H9 (cell line): Measurements from ENCODE around the gene CPNE2. TPM values are rescaled to one million over a fixed set of nuclear protein-coding genes. Genes with fewer than 3 reads are reported as not detected.

Experiments
- DNase-seq: peaks from one replicate; pipeline ENCODE4 v3.0.0-alpha.2; 2017
- H2AFZ ChIP-seq: one replicate; pipeline ENCODE4 v1.6.1; 2013; ENCODE audit warnings: mild to moderate bottlenecking, low read length, control low read depth, moderate library complexity
- H2AK5ac ChIP-seq: 2 replicates; pipeline ENCODE4 v1.6.1; 2013; ENCODE audit warnings: low read length, control low read depth, mixed read lengths; ENCODE audit not compliant: insufficient read length
- H2BK120ac ChIP-seq: one replicate; pipeline ENCODE4 v1.6.1; 2013; ENCODE audit warnings: low read depth, mild to moderate bottlenecking, low read length, control low read depth, inconsistent platforms; ENCODE audit not compliant: poor library complexity, severe bottlenecking
- H2BK12ac ChIP-seq: 2 replicates; pipeline ENCODE4 v1.6.1; 2013; ENCODE audit warnings: low read length, control low read depth, mixed read lengths, low read depth; ENCODE audit not compliant: insufficient read length
- H2BK15ac ChIP-seq: 2 replicates; pipeline ENCODE4 v1.6.1; 2013; ENCODE audit warnings: low read depth, low read length, control low read depth
- H2BK20ac ChIP-seq: one replicate; pipeline ENCODE4 v1.6.1; 2013; ENCODE audit warnings: low read depth, mild to moderate bottlenecking, low read length, control low read depth, inconsistent platforms; ENCODE audit not compliant: poor library complexity, severe bottlenecking
- H2BK5ac ChIP-seq: 2 replicates; pipeline ENCODE4 v1.6.1; 2013; ENCODE audit warnings: low read length, control low read depth, mixed read lengths; ENCODE audit not compliant: insufficient read length
- H3K14ac ChIP-seq: 2 replicates; pipeline ENCODE4 v1.6.1; 2013; ENCODE audit warnings: low read length, control low read depth; ENCODE audit not compliant: insufficient read depth
- H3K18ac ChIP-seq: 2 replicates; pipeline ENCODE4 v1.6.1; 2013; ENCODE audit warnings: low read depth, mild to moderate bottlenecking, mixed read lengths, low read length, control low read depth; ENCODE audit not compliant: insufficient read length
- H3K23ac ChIP-seq: 2 replicates; pipeline ENCODE4 v1.6.1; 2013; ENCODE audit warnings: low read length, control low read depth, mixed read lengths, low read depth; ENCODE audit not compliant: insufficient read length
- H3K23me2 ChIP-seq: 2 replicates; pipeline ENCODE4 v1.6.1; 2013; ENCODE audit warnings: low read depth, mild to moderate bottlenecking, mixed read lengths, low read length, control low read depth; ENCODE audit not compliant: insufficient read length, poor library complexity, severe bottlenecking
- H3K27ac ChIP-seq: 2 replicates; pipeline ENCODE4 v1.5.1; 2013; ENCODE audit warnings: low read length, control low read depth, mixed read lengths, low read depth; ENCODE audit not compliant: insufficient read length
- H3K27me3 ChIP-seq: 2 replicates; pipeline ENCODE4 v1.6.1; 2013; ENCODE audit warnings: low read length, control low read depth, inconsistent platforms; ENCODE audit not compliant: insufficient read depth
- H3K4ac ChIP-seq: 2 replicates; pipeline ENCODE4 v1.6.1; 2013; ENCODE audit warnings: low read depth, mild to moderate bottlenecking, control low read depth, inconsistent platforms, low read length, moderate library complexity
- H3K4me1 ChIP-seq: 2 replicates; pipeline ENCODE4 v1.6.1; 2013; ENCODE audit warnings: low read length, control low read depth, inconsistent platforms; ENCODE audit not compliant: insufficient read depth
- H3K4me2 ChIP-seq: 2 replicates; pipeline ENCODE4 v1.6.1; 2013; ENCODE audit warnings: low read length, control low read depth, mixed read lengths; ENCODE audit not compliant: insufficient read length, insufficient read depth
- H3K56ac ChIP-seq: 2 replicates; pipeline ENCODE4 v1.6.1; 2013; ENCODE audit warnings: low read depth, mild to moderate bottlenecking, mixed read lengths, low read length, control low read depth; ENCODE audit not compliant: insufficient read length
- H3K79me1 ChIP-seq: 2 replicates; pipeline ENCODE4 v1.6.1; 2013; ENCODE audit warnings: low read depth, mild to moderate bottlenecking, moderate library complexity, low read length, control low read depth, inconsistent platforms; ENCODE audit not compliant: insufficient read depth, poor library complexity, severe bottlenecking
- H3K79me2 ChIP-seq: 2 replicates; pipeline ENCODE4 v1.6.1; 2013; ENCODE audit warnings: low read length, control low read depth, inconsistent platforms; ENCODE audit not compliant: insufficient read depth
- H3K9ac ChIP-seq: 2 replicates; pipeline ENCODE4 v1.6.1; 2013; ENCODE audit warnings: low read length, control low read depth, mixed read lengths; ENCODE audit not compliant: insufficient read length; ENCODE audit errors: extremely low read depth
- H3K9me3 ChIP-seq: one replicate; pipeline ENCODE4 v1.6.1; 2013; ENCODE audit warnings: low read depth, low read length, inconsistent platforms; ENCODE audit not compliant: control insufficient read depth
- H3T11ph ChIP-seq: one replicate; pipeline ENCODE4 v1.6.1; 2013; ENCODE audit warnings: mild to moderate bottlenecking, low read length, control low read depth, inconsistent platforms
- H4K20me1 ChIP-seq: one replicate; pipeline ENCODE4 v1.6.1; 2013; ENCODE audit not compliant: control insufficient read depth, insufficient read length, insufficient read depth
- H4K5ac ChIP-seq: 2 replicates; pipeline ENCODE4 v1.6.1; 2013; ENCODE audit warnings: low read depth, mild to moderate bottlenecking, mixed read lengths, low read length, control low read depth; ENCODE audit not compliant: insufficient read length
- H4K8ac ChIP-seq: replicated peaks from 2 replicates; pipeline ENCODE4 v1.6.1; 2013; ENCODE audit warnings: low read length, control low read depth, mixed read lengths, low read depth; ENCODE audit not compliant: insufficient read length
- H4K91ac ChIP-seq: 2 replicates; pipeline ENCODE4 v1.6.1; 2013; ENCODE audit warnings: low read depth, mild to moderate bottlenecking, moderate library complexity, mixed read lengths, low read length, control low read depth; ENCODE audit not compliant: insufficient read length
- H3K27ac Mint-ChIP-seq, 3 experiments: 2 replicates in 2 of 3; 3 replicates in 1 of 3; pipeline ENCODE4 v1.8.0; 2020 to 2021; ENCODE audit warnings: mixed read lengths in 3 of 3, mild to moderate bottlenecking in 1 of 3, moderate library complexity in 1 of 3
- H3K27me3 Mint-ChIP-seq: 2 replicates; pipeline ENCODE4 v1.8.0; 2021; ENCODE audit warnings: low read depth, mild to moderate bottlenecking, moderate library complexity, mixed read lengths
- H3K36me3 Mint-ChIP-seq, 3 experiments: 2 replicates in 2 of 3; 3 replicates in 1 of 3; pipeline ENCODE4 v1.8.0; 2020 to 2021; ENCODE audit warnings: low read depth in 3 of 3, mixed read lengths in 3 of 3; ENCODE audit not compliant: insufficient read depth in 1 of 3
- H3K4me1 Mint-ChIP-seq, 2 experiments: 2 replicates each; pipeline ENCODE4 v1.8.0; 2020; ENCODE audit warnings: mixed read lengths in 2 of 2
- H3K4me3 Mint-ChIP-seq, 2 experiments: 2 replicates in 1 of 2; 3 replicates in 1 of 2; pipeline ENCODE4 v1.8.0; 2020 to 2021; ENCODE audit warnings: mild to moderate bottlenecking in 2 of 2, mixed read lengths in 2 of 2, moderate library complexity in 1 of 2
- H3K9me3 Mint-ChIP-seq, 2 experiments: 2 replicates in 1 of 2; 3 replicates in 1 of 2; pipeline ENCODE4 v1.8.0; 2020; ENCODE audit warnings: mild to moderate bottlenecking in 2 of 2, mixed read lengths in 2 of 2, moderate library complexity in 1 of 2
- WGBS: extraction: QIAGEN DNeasy Blood & Tissue Kit; methylation state at CpG from one replicate; pipeline ENCODE4 v1.1.7; 2013; ENCODE audit warnings: missing lambda C conversion rate, low lambda C conversion rate, mixed read lengths; ENCODE audit not compliant: insufficient read length; ENCODE audit errors: extremely low coverage; 5-methylcytosine and 5-hydroxymethylcytosine counted together
- total RNA-seq: library from RNA; stranded (reverse); gene quantifications from 2 replicates; pipeline ENCODE4 v1.2.1, GENCODE V29; 2021
- TF ChIP-seq, protein P1 (sequence below): fragments of 200-600 bp; sonication (generic); conservative IDR thresholded peaks from 3 replicates; pipeline ENCODE4 v1.8.0; 2021; ENCODE audit warnings: antibody characterized with exemption, mild to moderate bottlenecking

Gene CPNE2
- total RNA-seq, 1 experiment from 2014 or later, result 8.0 TPM

DNA sequence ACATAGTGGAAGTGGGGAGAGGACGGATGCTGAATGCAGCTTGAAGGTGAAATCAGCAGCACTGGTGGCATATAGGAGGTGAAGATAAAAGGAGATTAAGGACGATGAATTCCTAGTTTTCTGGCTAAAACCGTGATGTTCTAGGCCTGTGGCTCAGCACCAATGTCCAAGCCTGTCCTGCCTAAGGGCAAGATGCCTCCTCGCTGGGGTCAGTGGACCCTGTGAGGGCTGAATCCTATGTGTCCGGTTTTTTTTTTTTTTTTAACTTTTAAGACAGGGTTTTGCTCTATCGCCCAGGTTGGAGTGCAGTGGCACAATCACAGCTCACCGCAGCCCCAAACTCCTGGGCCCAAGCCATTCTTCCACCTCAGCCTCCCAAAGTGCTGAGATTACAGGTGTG, 12.8 kb downstream of the CPNE2 start:
- no CpG with 5 or more reads among the region's 7 CpGs for whole genome bisulfite sequencing
- no peak overlapping the region for H3K4me3 Mint-ChIP-seq
- H3K79me1 ChIP-seq, result no peaks in the 10 kb centered on the region
- H4K91ac ChIP-seq, result no peak overlapping the region
- no peak for DNase-seq
- no peaks in the 10 kb centered on the region for H3K23me2 ChIP-seq
- H3K4me2 ChIP-seq, result no peak overlapping the region
- no peaks in the 10 kb centered on the region; the same call in none of the 2 replicates for H3K4me1 ChIP-seq
- H3K23ac ChIP-seq, result no peak overlapping the region
- peaks cover 28 to 40% of the 10 kb centered on the region in 2 experiments for H3K4me1 Mint-ChIP-seq
- no peaks in the 10 kb centered on the region for H3K27me3 ChIP-seq
- no peaks in the 10 kb centered on the region; a peak in 1 of 5 replicates for H3K9me3 Mint-ChIP-seq
- H4K8ac ChIP-seq, result no peak overlapping the region
- H2AFZ ChIP-seq, result no peak overlapping the region
- no peaks in the 10 kb centered on the region for H3K79me2 ChIP-seq
- H4K20me1 ChIP-seq, result no peaks in the 10 kb centered on the region
- H2BK12ac ChIP-seq, result no peak overlapping the region
- no peak overlapping the region for H2BK15ac ChIP-seq
- no peak overlapping the region for H3K9ac ChIP-seq
- no peak overlapping the region for H3K4ac ChIP-seq
- H3K14ac ChIP-seq, result no peak overlapping the region
- H3K18ac ChIP-seq, result no peak overlapping the region
- H3K27ac ChIP-seq, result no peak overlapping the region
- TF ChIP-seq, protein P1, sequence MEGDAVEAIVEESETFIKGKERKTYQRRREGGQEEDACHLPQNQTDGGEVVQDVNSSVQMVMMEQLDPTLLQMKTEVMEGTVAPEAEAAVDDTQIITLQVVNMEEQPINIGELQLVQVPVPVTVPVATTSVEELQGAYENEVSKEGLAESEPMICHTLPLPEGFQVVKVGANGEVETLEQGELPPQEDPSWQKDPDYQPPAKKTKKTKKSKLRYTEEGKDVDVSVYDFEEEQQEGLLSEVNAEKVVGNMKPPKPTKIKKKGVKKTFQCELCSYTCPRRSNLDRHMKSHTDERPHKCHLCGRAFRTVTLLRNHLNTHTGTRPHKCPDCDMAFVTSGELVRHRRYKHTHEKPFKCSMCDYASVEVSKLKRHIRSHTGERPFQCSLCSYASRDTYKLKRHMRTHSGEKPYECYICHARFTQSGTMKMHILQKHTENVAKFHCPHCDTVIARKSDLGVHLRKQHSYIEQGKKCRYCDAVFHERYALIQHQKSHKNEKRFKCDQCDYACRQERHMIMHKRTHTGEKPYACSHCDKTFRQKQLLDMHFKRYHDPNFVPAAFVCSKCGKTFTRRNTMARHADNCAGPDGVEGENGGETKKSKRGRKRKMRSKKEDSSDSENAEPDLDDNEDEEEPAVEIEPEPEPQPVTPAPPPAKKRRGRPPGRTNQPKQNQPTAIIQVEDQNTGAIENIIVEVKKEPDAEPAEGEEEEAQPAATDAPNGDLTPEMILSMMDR, result no peak
- no peaks in the 10 kb centered on the region for H3K36me3 Mint-ChIP-seq
- no peak overlapping the region for H2BK20ac ChIP-seq
- H2BK5ac ChIP-seq, result no peak overlapping the region
- no peaks in the 10 kb centered on the region for H3K27me3 Mint-ChIP-seq
- no peak overlapping the region; a peak in 1 of 7 replicates for H3K27ac Mint-ChIP-seq
- H4K5ac ChIP-seq, result no peak overlapping the region
- no peak overlapping the region for H3K56ac ChIP-seq
- no peak overlapping the region for H2BK120ac ChIP-seq
- H3T11ph ChIP-seq, result no peak overlapping the region
- H3K9me3 ChIP-seq, result no peaks in the 10 kb centered on the region
- H2AK5ac ChIP-seq, result no peak overlapping the region
